H1 (cell line): ENCODE results near the gene AIFM2. TPM values are rescaled to one million over a fixed set of nuclear protein-coding genes. Genes with fewer than 3 reads are reported as not detected.

Source experiments
- CTCF ChIA-PET: fragments of 300-600 bp; sonication (Branson Sonifier 250); formaldehyde crosslinking; loops from one replicate; lab custom pipeline; 2021; ENCODE audit not compliant: partially characterized antibody; lab: Charles Lee
- POLR2A ChIA-PET: fragments of 300-600 bp; sonication (Branson Sonifier 250); formaldehyde crosslinking; loops from one replicate; lab custom pipeline; 2021; ENCODE audit warnings: inconsistent platforms; ENCODE audit not compliant: partially characterized antibody; lab: Charles Lee
- DNase-seq, 2 experiments: peaks; one replicate each; pipeline versions ENCODE4 v3.0.0 to v3.0.0-alpha.2; 2010 to 2022; ENCODE audit warnings: low spot score in 2 of 2, low read depth in 1 of 2, mixed read lengths in 1 of 2
- FAIRE-seq: peaks from 2 replicates; lab custom pipeline; 2011; peaks lifted over from hg19 to GRCh38; lab: Jason Lieb, UNC
- H2AFZ ChIP-seq: 2 replicates; pipeline ENCODE4 v1.8.1; 2012; ENCODE audit warnings: low read length, inconsistent platforms
- H2AK5ac ChIP-seq: 2 replicates; pipeline ENCODE4 v1.6.1; 2013; ENCODE audit warnings: low read depth, low read length
- H2BK120ac ChIP-seq: replicated peaks from 2 replicates; pipeline ENCODE3; 2013; ENCODE audit warnings: low read depth, low read length, inconsistent platforms
- H2BK12ac ChIP-seq: 2 replicates; pipeline ENCODE4 v1.6.1; 2013; ENCODE audit warnings: low read depth, low read length
- H2BK15ac ChIP-seq: 2 replicates; pipeline ENCODE4 v1.6.1; 2013; ENCODE audit warnings: low read length
- H2BK20ac ChIP-seq: 2 replicates; pipeline ENCODE4 v1.6.1; 2013; ENCODE audit warnings: low read length
- H2BK5ac ChIP-seq: 2 replicates; pipeline ENCODE4 v1.6.1; 2013; ENCODE audit warnings: low read depth, low read length
- H3K14ac ChIP-seq: 2 replicates; pipeline ENCODE4 v1.6.1; 2013; ENCODE audit warnings: inconsistent platforms; ENCODE audit not compliant: insufficient read length
- H3K18ac ChIP-seq: 2 replicates; pipeline ENCODE4 v1.6.1; 2013; ENCODE audit warnings: low read length; ENCODE audit errors: extremely low read depth
- H3K23ac ChIP-seq: 2 replicates; pipeline ENCODE4 v1.6.1; 2013; ENCODE audit warnings: inconsistent platforms; ENCODE audit not compliant: insufficient read length
- H3K23me2 ChIP-seq: 2 replicates; pipeline ENCODE4 v1.6.1; 2013; ENCODE audit warnings: low read depth, low read length
- H3K27ac ChIP-seq: 2 replicates; pipeline ENCODE4 v1.6.1; 2011; ENCODE audit warnings: low read depth, low read length, inconsistent platforms
- H3K27me3 ChIP-seq, 4 experiments: replicated peaks in 1 of 4; 1 replicate in 1 of 4; 2 replicates in 3 of 4; pipeline versions ENCODE4 v1.6.1 to v1.8.1; 2011 to 2013; ENCODE audit warnings: low read length in 3 of 4, mild to moderate bottlenecking in 3 of 4, inconsistent platforms in 2 of 4, mixed read lengths in 2 of 4, moderate library complexity in 1 of 4; ENCODE audit not compliant: control insufficient read depth in 3 of 4, insufficient read depth in 3 of 4; ENCODE audit errors: extremely low read depth in 1 of 4
- H3K36me3 ChIP-seq, 4 experiments: 2 replicates each; pipeline versions ENCODE4 v1.6.1 to v1.8.1; 2011 to 2013; ENCODE audit warnings: mild to moderate bottlenecking in 4 of 4, low read length in 3 of 4, moderate library complexity in 2 of 4, control low read depth in 1 of 4, inconsistent platforms in 1 of 4; ENCODE audit not compliant: insufficient read depth in 4 of 4, control insufficient read depth in 2 of 4
- H3K4ac ChIP-seq: replicated peaks from 2 replicates; pipeline ENCODE3; 2013; ENCODE audit warnings: low read length, low read depth, mixed read lengths, inconsistent platforms; ENCODE audit not compliant: insufficient read length
- H3K4me1 ChIP-seq, 4 experiments: replicated peaks in 1 of 4; 1 replicate in 1 of 4; 2 replicates in 3 of 4; pipeline versions ENCODE4 v1.6.1 to v1.8.1; 2011 to 2013; ENCODE audit warnings: low read length in 3 of 4, inconsistent platforms in 2 of 4, mixed read lengths in 1 of 4; ENCODE audit not compliant: insufficient read depth in 4 of 4, control insufficient read depth in 3 of 4
- H3K4me2 ChIP-seq, 2 experiments: 2 replicates each; pipeline versions ENCODE4 v1.6.1 to v1.8.1; 2011 to 2013; ENCODE audit warnings: low read depth in 2 of 2, low read length in 2 of 2, control low read depth in 1 of 2, inconsistent platforms in 1 of 2, mild to moderate bottlenecking in 1 of 2; ENCODE audit not compliant: insufficient read depth in 1 of 2
- H3K4me3 ChIP-seq, 4 experiments: fragments of 200-600, 300-600 bp in 1 of 4; sonication (generic), shearing (Covaris generic), sonication (Bioruptor Twin) in 1 of 4; 2 replicates each; pipeline versions ENCODE4 v1.5.1 to v1.8.1; 2011 to 2016; ENCODE audit warnings: low read length in 4 of 4, low read depth in 3 of 4, control low read depth in 2 of 4, inconsistent platforms in 2 of 4, mild to moderate bottlenecking in 2 of 4, mixed read lengths in 1 of 4, moderate library complexity in 1 of 4; ENCODE audit not compliant: insufficient read depth in 2 of 4; ENCODE audit errors: extremely low read depth in 1 of 4
- H3K56ac ChIP-seq: replicated peaks from 2 replicates; pipeline ENCODE3; 2013; ENCODE audit warnings: low read depth, mild to moderate bottlenecking, mixed read lengths, low read length, inconsistent platforms; ENCODE audit not compliant: insufficient read length
- H3K79me1 ChIP-seq: 2 replicates; pipeline ENCODE4 v1.6.1; 2013; ENCODE audit warnings: low read depth, low read length, control low read depth
- H3K79me2 ChIP-seq, 2 experiments: 2 replicates each; pipeline versions ENCODE4 v1.6.1 to v1.8.1; 2012 to 2013; ENCODE audit warnings: low read length in 2 of 2, mild to moderate bottlenecking in 2 of 2, inconsistent platforms in 1 of 2; ENCODE audit not compliant: insufficient read depth in 2 of 2, control insufficient read depth in 1 of 2
- H3K9ac ChIP-seq, 4 experiments: replicated peaks in 1 of 4; 1 replicate in 1 of 4; 2 replicates in 3 of 4; pipeline versions ENCODE4 v1.6.1 to v1.8.1; 2011 to 2013; ENCODE audit warnings: low read depth in 3 of 4, low read length in 3 of 4, control low read depth in 2 of 4, mild to moderate bottlenecking in 2 of 4, moderate library complexity in 2 of 4, inconsistent platforms in 1 of 4; ENCODE audit errors: extremely low read depth in 1 of 4
- H3K9me3 ChIP-seq, 2 experiments: 2 replicates each; pipeline versions ENCODE4 v1.6.1 to v1.8.1; 2012 to 2013; ENCODE audit warnings: mild to moderate bottlenecking in 2 of 2, moderate library complexity in 2 of 2, control low read depth in 1 of 2, inconsistent platforms in 1 of 2, low read depth in 1 of 2, low read length in 1 of 2, mixed read lengths in 1 of 2; ENCODE audit not compliant: insufficient read depth in 2 of 2
- H4K20me1 ChIP-seq, 2 experiments: replicated peaks in 1 of 2; 2 replicates each; pipeline versions ENCODE3 to v1.8.1; 2011 to 2013; ENCODE audit warnings: inconsistent platforms in 2 of 2, low read length in 2 of 2, mild to moderate bottlenecking in 1 of 2; ENCODE audit not compliant: insufficient read depth in 2 of 2, control insufficient read depth in 1 of 2
- H4K5ac ChIP-seq: 2 replicates; pipeline ENCODE4 v1.6.1; 2013; ENCODE audit warnings: low read length, low read depth, mixed read lengths, inconsistent platforms; ENCODE audit not compliant: insufficient read length
- H4K8ac ChIP-seq: 2 replicates; pipeline ENCODE4 v1.8.0; 2013; ENCODE audit warnings: mild to moderate bottlenecking, moderate library complexity, low read length, inconsistent platforms; ENCODE audit not compliant: insufficient read depth; ENCODE audit errors: extremely low read depth
- H4K91ac ChIP-seq: replicated peaks from 2 replicates; pipeline ENCODE3; 2013; ENCODE audit warnings: low read length, mixed read lengths, inconsistent platforms; ENCODE audit not compliant: insufficient read length
- ASH2L ChIP-seq: fragments of 200-600, 300-600 bp; sonication (generic); IDR thresholded peaks from one replicate; pipeline ENCODE4 v1.7.1; 2017; ENCODE audit warnings: low read length
- ATF2 ChIP-seq: IDR thresholded peaks from 2 replicates; pipeline ENCODE4 v1.6.1; 2012; ENCODE audit warnings: low read length, inconsistent platforms
- BACH1 ChIP-seq: IDR thresholded peaks from 2 replicates; pipeline ENCODE4 v1.6.1; 2012; ENCODE audit warnings: low read length, improper control_type of control experiment
- BRCA1 ChIP-seq: IDR thresholded peaks from 2 replicates; pipeline ENCODE4 v1.6.1; 2012; ENCODE audit warnings: low read depth, low read length, improper control_type of control experiment
- EP300 ChIP-seq, 2 experiments: IDR thresholded peaks; 1 replicate in 1 of 2; 2 replicates in 1 of 2; pipeline ENCODE4 v1.6.1; 2011 to 2012; ENCODE audit warnings: low read depth in 2 of 2, low read length in 2 of 2, mild to moderate bottlenecking in 2 of 2, borderline replicate concordance in 1 of 2, inconsistent platforms in 1 of 2, moderate library complexity in 1 of 2
- KDM1A ChIP-seq: fragments of 200-600, 300-600 bp; sonication (generic); IDR thresholded peaks from 2 replicates; pipeline ENCODE4 v1.7.1; 2016; ENCODE audit warnings: mild to moderate bottlenecking, low read length, borderline replicate concordance
- KDM5A ChIP-seq: fragments of 200-600 bp; IDR thresholded peaks from 2 replicates; pipeline ENCODE4 v1.7.1; 2012; ENCODE audit warnings: mild to moderate bottlenecking, low read length, inconsistent platforms, mixed read lengths
- PHF8 ChIP-seq: fragments of 200-600 bp; sonication (generic); conservative IDR thresholded peaks from 2 replicates; pipeline ENCODE4 v1.7.1; 2012; ENCODE audit warnings: low read depth, mild to moderate bottlenecking, inconsistent platforms, low read length, moderate library complexity
- RFX5 ChIP-seq: IDR thresholded peaks from 2 replicates; pipeline ENCODE4 v1.6.1; 2011; ENCODE audit warnings: low read depth, low read length, improper control_type of control experiment, borderline replicate concordance
- RXRA ChIP-seq: IDR thresholded peaks from 2 replicates; pipeline ENCODE4 v1.6.1; 2011; ENCODE audit warnings: low read depth, mild to moderate bottlenecking, low read length, moderate library complexity; ENCODE audit not compliant: insufficient read depth
- TEAD4 ChIP-seq: IDR thresholded peaks from 2 replicates; pipeline ENCODE4 v1.6.1; 2012; ENCODE audit warnings: low read depth, low read length, inconsistent platforms, mixed read lengths
- ZNF274 ChIP-seq: IDR thresholded peaks from 2 replicates; pipeline ENCODE4 v1.7.0; 2012; ENCODE audit warnings: low read length, borderline replicate concordance; ENCODE audit errors: extremely low read depth
- WGBS, 2 experiments: shearing (Covaris generic) in 1 of 2; methylation state at CpG; one replicate each; pipeline versions ENCODE4 v1.1.6 to v1.1.7; 2013 to 2015; ENCODE audit warnings: low lambda C conversion rate in 2 of 2, mixed read lengths in 2 of 2, inconsistent platforms in 1 of 2, low coverage in 1 of 2, missing lambda C conversion rate in 1 of 2; ENCODE audit not compliant: insufficient replicate concordance in 2 of 2, insufficient coverage in 1 of 2, insufficient read length in 1 of 2; ENCODE audit errors: extremely low coverage in 1 of 2, missing lambda C conversion rate in 1 of 2; 5-methylcytosine and 5-hydroxymethylcytosine counted together
- polyA plus RNA-seq, 7 experiments: library from polyadenylated mRNA; depleted of rRNA in 3 of 7; stranded (reverse) in 5 of 7; unstranded in 2 of 7; fragments of >200 nt in 5 of 7; fragments of 200-250 nt in 2 of 7; gene quantifications; 1 replicate in 5 of 7; 2 replicates in 1 of 7; 4 replicates in 1 of 7; pipeline versions ENCODE4 v1.2.1 to v1.2.3, GENCODE V29; 2011 to 2013; ENCODE audit warnings: missing spikeins in 2 of 7, mixed read lengths in 2 of 7
- total RNA-seq: library from RNA; stranded (reverse); fragmentation: NEBNext Ultra II Directional; extraction: Animal tissue kit (Norgen Biotek cat#: 25700); gene quantifications from 2 replicates; pipeline ENCODE4 v1.2.1, GENCODE V29; 2021

The AIFM2 gene
- total and polyA plus RNA-seq, 2 of the 8 experiments (the other 6 are each of a cell fraction or from before 2014, with no cell fraction given) = 4.0 TPM

- DNase-seq (no peak), FAIRE-seq (no peak)
- no peak overlapping the region for H2BK15ac ChIP-seq
- H3K79me1 ChIP-seq = no peaks in the 10 kb centered on the region
- H3K79me2 ChIP-seq = no peaks in the 10 kb centered on the region
- H3K4me1 ChIP-seq = peaks cover 0 to 4% (median 1%) of the 10 kb centered on the region in 4 experiments; a peak in 2 of 7 replicates
- 0 out of 2 replicates have a peak overlapping the region, but pooled peaks have one; percentile 39 for H2BK12ac ChIP-seq
- POLR2A ChIA-PET = interaction anchor here (0.7 to 2.8 kb wide), 2 partner anchors 9 to 15 kb away, joined by 3 to 11 read pairs; partner anchors contain the start of gene TYSND1
- no peak overlapping the region for H4K8ac ChIP-seq
- no peak overlapping the region for H2BK120ac ChIP-seq
- TF ChIP-seq BRCA1 (no peak), TEAD4 (no peak), PHF8 (no peak), EP300 (IDR thresholded peaks at IDR 0.05; ENCODE audit: borderline replicate concordance in 1 of 2, low read depth in 2 of 2, low read length in 2 of 2) (no peak), RXRA (no peak), ASH2L (no peak), ATF2 (no peak), KDM1A (no peak), ZNF274 (no peak), KDM5A (no peak), RFX5 (no peak), BACH1 (no peak)
- H3K36me3 ChIP-seq = no peaks in the 10 kb centered on the region
- no peak overlapping the region for H2AFZ ChIP-seq
- H3K4me3 ChIP-seq = peak overlapping the region; percentile 63 to 71 (median 66); a peak in 3 of 8 replicates
- H3K23me2 ChIP-seq = peaks cover 12% of the 10 kb centered on the region; the same call in 1 of the 2 replicates
- no peak overlapping the region for H4K5ac ChIP-seq
- no peak overlapping the region for H4K91ac ChIP-seq
- H3K9me3 ChIP-seq = no peaks in the 10 kb centered on the region
- peak overlapping the region; percentile 78 to 83; a peak in 3 of 4 replicates for H3K4me2 ChIP-seq
- no peak overlapping the region for H3K9ac ChIP-seq
- no peak overlapping the region for H3K56ac ChIP-seq
- no peak overlapping the region for H3K14ac ChIP-seq
- H3K23ac ChIP-seq = no peak overlapping the region
- peaks cover 0 to 2% of the 10 kb centered on the region in 2 experiments for H4K20me1 ChIP-seq
- H2BK20ac ChIP-seq = no peak overlapping the region
- no peak overlapping the region for H3K18ac ChIP-seq
- no peak overlapping the region for H3K4ac ChIP-seq
- H3K27me3 ChIP-seq = peaks cover 0 to 25% (median 19%) of the 10 kb centered on the region in 4 experiments; a peak in 6 of 7 replicates
- no peak overlapping the region for H3K27ac ChIP-seq
- H2BK5ac ChIP-seq = no peak overlapping the region
- CTCF ChIA-PET = interaction anchor here (0.6 kb wide), 1 partner anchor 14 kb away, joined by 3 read pairs; the partner anchor contains the start of gene TYSND1
- 85% methylated on average over 4 of the region's 4 CpGs; no CpG with 5 or more reads in 1 of the 2 experiments for WGBS, 2 experiments
- H2AK5ac ChIP-seq = no peak overlapping the region
Observed at GRCh38 chr10:70131560-70131937, 1.1 kb downstream of the AIFM2 start.
